PFSK-1 (cell line): ENCODE data around the gene ODC1.

Experiments
- FOXP2 ChIP-seq: optimal IDR thresholded peaks from 2 replicates; pipeline ENCODE3; 2011; ENCODE audit warnings: borderline replicate concordance, control low read depth, inconsistent platforms; ENCODE audit not compliant: insufficient read depth; ENCODE audit errors: extremely low read length, extremely low read depth
- POLR2AphosphoS5 ChIP-seq: IDR thresholded peaks from 2 replicates; pipeline ENCODE4 v1.6.1; 2012; ENCODE audit warnings: low read depth, mild to moderate bottlenecking, control low read depth, low read length, moderate library complexity
- SIN3A ChIP-seq: IDR thresholded peaks from 2 replicates; pipeline ENCODE4 v1.6.1; 2012; ENCODE audit warnings: mild to moderate bottlenecking, low read length, moderate library complexity, borderline replicate concordance; ENCODE audit not compliant: insufficient read depth
- TAF1 ChIP-seq: IDR thresholded peaks from 2 replicates; pipeline ENCODE4 v1.6.1; 2012; ENCODE audit warnings: low read length, control low read depth, borderline replicate concordance; ENCODE audit not compliant: insufficient read depth
- TF ChIP-seq, protein P1 (sequence below), 2 experiments: IDR thresholded peaks; 2 replicates each; pipeline versions ENCODE4 v1.6.1 to v1.8.0; 2011 to 2012; ENCODE audit warnings: low read depth in 2 of 2, low read length in 2 of 2, control low read depth in 1 of 2, inconsistent platforms in 1 of 2, mild to moderate bottlenecking in 1 of 2, moderate library complexity in 1 of 2; ENCODE audit not compliant: insufficient read depth in 1 of 2

ODC1 gene

DNA sequence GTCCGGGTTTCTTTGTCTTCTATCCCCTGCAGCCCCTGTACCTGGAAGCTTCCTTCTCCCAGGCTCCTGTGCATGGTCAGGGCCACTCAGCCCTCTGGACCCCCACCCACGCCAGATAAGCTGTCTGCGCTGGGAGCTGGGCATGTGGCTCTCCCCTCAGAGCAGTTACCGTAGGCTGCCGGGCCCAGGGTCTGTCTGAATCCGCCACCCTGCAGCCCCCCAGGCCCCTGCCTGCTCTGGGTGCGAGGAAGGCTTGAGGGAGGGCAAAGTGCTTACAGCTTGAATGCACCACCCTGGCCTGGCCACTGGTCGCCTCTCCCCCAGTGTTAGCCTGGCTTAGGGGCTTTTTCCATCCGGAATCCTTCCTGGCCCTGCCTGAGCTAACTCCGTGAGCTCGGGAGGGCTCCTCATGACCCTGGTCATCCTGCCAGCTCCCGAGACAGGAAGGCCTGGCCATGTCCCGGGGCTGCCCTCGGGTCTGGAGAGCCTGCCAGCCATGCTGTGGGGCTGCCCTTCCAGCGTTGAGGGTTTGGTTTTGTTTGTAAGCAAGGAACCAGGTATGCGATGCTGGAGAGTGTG, 50.7 kb downstream of the ODC1 start:
- TF ChIP-seq FOXP2 (no peak), SIN3A (no peak), TAF1 (no peak), POLR2AphosphoS5 (no peak)
- TF ChIP-seq, protein P1, sequence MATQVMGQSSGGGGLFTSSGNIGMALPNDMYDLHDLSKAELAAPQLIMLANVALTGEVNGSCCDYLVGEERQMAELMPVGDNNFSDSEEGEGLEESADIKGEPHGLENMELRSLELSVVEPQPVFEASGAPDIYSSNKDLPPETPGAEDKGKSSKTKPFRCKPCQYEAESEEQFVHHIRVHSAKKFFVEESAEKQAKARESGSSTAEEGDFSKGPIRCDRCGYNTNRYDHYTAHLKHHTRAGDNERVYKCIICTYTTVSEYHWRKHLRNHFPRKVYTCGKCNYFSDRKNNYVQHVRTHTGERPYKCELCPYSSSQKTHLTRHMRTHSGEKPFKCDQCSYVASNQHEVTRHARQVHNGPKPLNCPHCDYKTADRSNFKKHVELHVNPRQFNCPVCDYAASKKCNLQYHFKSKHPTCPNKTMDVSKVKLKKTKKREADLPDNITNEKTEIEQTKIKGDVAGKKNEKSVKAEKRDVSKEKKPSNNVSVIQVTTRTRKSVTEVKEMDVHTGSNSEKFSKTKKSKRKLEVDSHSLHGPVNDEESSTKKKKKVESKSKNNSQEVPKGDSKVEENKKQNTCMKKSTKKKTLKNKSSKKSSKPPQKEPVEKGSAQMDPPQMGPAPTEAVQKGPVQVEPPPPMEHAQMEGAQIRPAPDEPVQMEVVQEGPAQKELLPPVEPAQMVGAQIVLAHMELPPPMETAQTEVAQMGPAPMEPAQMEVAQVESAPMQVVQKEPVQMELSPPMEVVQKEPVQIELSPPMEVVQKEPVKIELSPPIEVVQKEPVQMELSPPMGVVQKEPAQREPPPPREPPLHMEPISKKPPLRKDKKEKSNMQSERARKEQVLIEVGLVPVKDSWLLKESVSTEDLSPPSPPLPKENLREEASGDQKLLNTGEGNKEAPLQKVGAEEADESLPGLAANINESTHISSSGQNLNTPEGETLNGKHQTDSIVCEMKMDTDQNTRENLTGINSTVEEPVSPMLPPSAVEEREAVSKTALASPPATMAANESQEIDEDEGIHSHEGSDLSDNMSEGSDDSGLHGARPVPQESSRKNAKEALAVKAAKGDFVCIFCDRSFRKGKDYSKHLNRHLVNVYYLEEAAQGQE (IDR thresholded peaks at IDR 0.05; ENCODE audit: insufficient read depth in 1 of 2, low read depth in 2 of 2, low read length in 2 of 2), result no peak

DNA sequence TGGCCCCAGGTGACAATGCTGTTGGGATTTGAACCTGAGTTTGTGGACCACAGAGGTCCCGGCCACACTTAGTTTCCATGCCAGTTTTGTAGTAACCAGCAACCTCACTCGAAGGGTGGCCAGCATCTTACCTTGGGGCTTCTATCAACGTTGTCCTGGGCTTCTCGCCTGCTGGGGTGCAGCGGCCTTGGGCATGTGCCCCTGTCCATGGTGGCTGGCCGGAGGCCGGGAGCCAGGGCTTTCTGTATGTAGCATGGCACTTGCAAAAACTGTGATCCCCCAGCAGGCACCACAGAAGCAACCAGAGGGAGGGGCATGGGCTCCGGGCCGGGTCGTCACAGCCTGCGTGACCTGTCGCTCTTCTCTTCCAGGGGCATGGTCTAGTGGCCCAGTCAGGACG, 51.7 kb downstream of the ODC1 start:
- TF ChIP-seq, protein P1 (IDR thresholded peaks at IDR 0.05; ENCODE audit: insufficient read depth in 1 of 2, low read depth in 2 of 2, low read length in 2 of 2), result peak; percentile 46 to 81; a peak in 2 of 4 replicates
- TF ChIP-seq FOXP2, result no peak

DNA sequence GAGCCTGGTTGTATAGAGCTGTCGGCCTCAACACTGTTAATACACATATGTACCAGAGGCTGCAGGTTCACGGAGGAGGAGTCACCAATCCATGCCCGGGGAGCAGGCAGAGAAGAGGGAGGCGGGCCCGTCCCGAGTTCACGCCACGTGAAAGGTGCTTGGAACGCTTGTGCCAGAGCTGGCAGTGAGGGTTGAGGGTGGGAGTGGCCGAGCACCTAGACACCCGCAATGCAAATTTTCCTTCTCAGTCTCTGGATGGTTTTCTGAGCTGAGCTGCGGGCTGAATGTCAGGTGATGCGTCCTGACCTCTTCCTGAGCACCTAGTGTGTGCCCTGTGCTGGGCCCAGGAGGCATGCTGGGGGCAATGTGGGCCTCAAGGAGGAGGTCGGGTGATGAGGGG, 52.2 kb downstream of the ODC1 start:
- TF ChIP-seq SIN3A (no peak), TAF1 (no peak), POLR2AphosphoS5 (no peak), FOXP2 (no peak)
- TF ChIP-seq, protein P1 (IDR thresholded peaks at IDR 0.05; ENCODE audit: insufficient read depth in 1 of 2, low read depth in 2 of 2, low read length in 2 of 2), result no peak

DNA sequence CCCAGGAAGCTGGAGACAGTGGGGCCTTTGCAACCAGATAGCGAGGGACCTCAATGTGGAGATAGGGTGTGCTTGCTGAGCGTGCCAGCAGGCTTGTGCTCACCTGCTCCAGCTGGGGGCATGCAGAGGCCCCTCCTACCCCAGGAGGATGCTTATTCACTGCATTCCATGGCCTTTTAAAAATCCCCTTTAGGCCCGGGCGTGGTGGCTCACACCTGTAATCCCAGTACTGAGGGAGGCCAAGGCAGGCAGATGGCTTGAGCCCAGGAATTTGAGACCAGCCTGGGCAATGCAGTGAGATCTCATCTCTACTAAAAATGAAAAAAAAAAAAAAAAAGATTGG, 54.5 kb downstream of the ODC1 start:
- TF ChIP-seq SIN3A, result no peak
- no peak for TF ChIP-seq POLR2AphosphoS5
- no peak for TF ChIP-seq TAF1
- TF ChIP-seq, protein P1 (IDR thresholded peaks at IDR 0.05; ENCODE audit: insufficient read depth in 1 of 2, low read depth in 2 of 2, low read length in 2 of 2), result no peak
- no peak for TF ChIP-seq FOXP2
